ENCODE measurements around the gene IKZF1.

IKZF1 gene

GRCh38 chr7:50397971-50398324 lies 93.4 kb downstream of the IKZF1 start:
- H3K36me3 ChIP-seq, result no peaks in the 10 kb centered on the region
- TF ChIP-seq CTCF (IDR thresholded peaks at IDR 0.05), result no peak
- intact Hi-C loops (cut with DNase I; ENCODE audit: low total_unique reads), result no loop called here
- H3K4me1 ChIP-seq, result no peaks in the 10 kb centered on the region
- H3K9me3 ChIP-seq, result no peaks in the 10 kb centered on the region
- no peak overlapping the region for H3K4me3 ChIP-seq
- DNase-seq, result no peak
- H3K27ac ChIP-seq, result no peak overlapping the region
- H3K27me3 ChIP-seq, result peaks cover 0 to 34% of the 10 kb centered on the region in 2 donors

- peaks cover 0 to 34% of the 10 kb centered on the region in 2 donors for H3K27me3 ChIP-seq
- intact Hi-C loops (cut with DNase I; ENCODE audit: low total_unique reads), result no loop called here
- no peak overlapping the region for H3K4me3 ChIP-seq
- no peak overlapping the region for H3K27ac ChIP-seq
- no peaks in the 10 kb centered on the region for H3K36me3 ChIP-seq
- DNase-seq, result no peak
- no peak for TF ChIP-seq CTCF (IDR thresholded peaks at IDR 0.05)
- no peaks in the 10 kb centered on the region for H3K4me1 ChIP-seq
- H3K9me3 ChIP-seq, result no peaks in the 10 kb centered on the region
Observed at GRCh38 chr7:50399206-50399605, 94.7 kb downstream of the IKZF1 start.

- Histone ChIP-seq H3K27me3 (peaks cover 0 to 34% of the 10 kb centered on the region in 2 donors), H3K4me1 (no peaks in the 10 kb centered on the region), H3K36me3 (no peaks in the 10 kb centered on the region), H3K27ac (no peak overlapping the region), H3K4me3 (no peak overlapping the region), H3K9me3 (no peaks in the 10 kb centered on the region)
- no peak for DNase-seq
- no peak for TF ChIP-seq CTCF (IDR thresholded peaks at IDR 0.05)
- intact Hi-C loops (cut with DNase I; ENCODE audit: low total_unique reads), result no loop called here
Observed at GRCh38 chr7:50399635-50400034, 95.1 kb downstream of the IKZF1 start.

GRCh38 chr7:50400114-50400513 lies 95.6 kb downstream of the IKZF1 start:
- H3K27me3 ChIP-seq, result peaks cover 0 to 35% of the 10 kb centered on the region in 2 donors
- TF ChIP-seq CTCF (IDR thresholded peaks at IDR 0.05), result no peak

GRCh38 chr7:50404392-50404791 lies 99.9 kb downstream of the IKZF1 start:
- intact Hi-C loops (cut with DNase I; ENCODE audit: low total_unique reads), result no loop called here
- no peak for DNase-seq
- H3K4me1 ChIP-seq, result no peaks in the 10 kb centered on the region
- H3K36me3 ChIP-seq, result no peaks in the 10 kb centered on the region
- no peaks in the 10 kb centered on the region for H3K9me3 ChIP-seq
- no peak overlapping the region for H3K27ac ChIP-seq
- peaks cover 0 to 41% of the 10 kb centered on the region in 2 donors for H3K27me3 ChIP-seq
- no peak for TF ChIP-seq CTCF (IDR thresholded peaks at IDR 0.05)
- H3K4me3 ChIP-seq, result no peak overlapping the region

More at GRCh38 chr7:50400114-50400513, 95.6 kb downstream of the IKZF1 start:
- Histone ChIP-seq H3K9me3 (no peaks in the 10 kb centered on the region), H3K36me3 (no peaks in the 10 kb centered on the region), H3K4me1 (no peaks in the 10 kb centered on the region), H3K27ac (no peak overlapping the region), H3K4me3 (no peak overlapping the region)
- intact Hi-C loops (cut with DNase I; ENCODE audit: low total_unique reads), result no loop called here
- no peak for DNase-seq

- no peak for TF ChIP-seq CTCF (IDR thresholded peaks at IDR 0.05)
- H3K4me3 ChIP-seq, result no peak overlapping the region
- H3K27ac ChIP-seq, result no peak overlapping the region
- no peaks in the 10 kb centered on the region for H3K36me3 ChIP-seq
- H3K4me1 ChIP-seq, result no peaks in the 10 kb centered on the region
- intact Hi-C loops (cut with DNase I; ENCODE audit: low total_unique reads), result no loop called here
- DNase-seq, result no peak
- no peaks in the 10 kb centered on the region for H3K9me3 ChIP-seq
- H3K27me3 ChIP-seq, result peaks cover 0 to 33% of the 10 kb centered on the region in 2 donors
Observed at GRCh38 chr7:50405221-50405620, 100.7 kb downstream of the IKZF1 start.
